HG03460 (cell line): Measurements from ENCODE around the gene SLC1A3.
A peak's percentile ranks its signal among the peaks of the same experiment; 100 is the strongest.

Experiments
- ATAC-seq: cut with Tn5 transposase; IDR thresholded peaks from one replicate; pipeline ENCODE4 v1.9.1; 2021; ENCODE audit not compliant: unreplicated experiment

SLC1A3 gene

DNA sequence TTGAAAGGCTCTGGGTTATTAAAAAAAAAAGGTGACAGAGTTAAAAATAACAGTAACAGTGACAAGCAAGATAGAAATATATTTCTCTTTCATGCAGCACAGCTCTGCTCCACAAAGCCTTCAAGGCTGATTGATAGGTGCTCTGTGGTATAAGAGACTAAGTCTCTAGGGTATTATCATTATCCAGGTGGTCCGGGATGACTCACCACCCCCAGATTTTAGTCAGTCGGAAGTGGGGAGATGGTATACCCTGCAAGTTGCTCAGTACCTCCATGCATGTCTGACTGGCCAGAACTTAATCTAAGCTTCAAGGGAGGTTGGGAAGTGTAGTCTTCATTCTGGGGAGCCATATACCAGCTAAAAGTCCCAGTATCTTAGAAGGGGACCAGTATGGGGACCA is 76.1 kb downstream of the SLC1A3 start:
- no peak for ATAC-seq

GRCh38 chr5:36683821-36684434 is 77.5 kb downstream of the SLC1A3 start:
- no peak for ATAC-seq

DNA sequence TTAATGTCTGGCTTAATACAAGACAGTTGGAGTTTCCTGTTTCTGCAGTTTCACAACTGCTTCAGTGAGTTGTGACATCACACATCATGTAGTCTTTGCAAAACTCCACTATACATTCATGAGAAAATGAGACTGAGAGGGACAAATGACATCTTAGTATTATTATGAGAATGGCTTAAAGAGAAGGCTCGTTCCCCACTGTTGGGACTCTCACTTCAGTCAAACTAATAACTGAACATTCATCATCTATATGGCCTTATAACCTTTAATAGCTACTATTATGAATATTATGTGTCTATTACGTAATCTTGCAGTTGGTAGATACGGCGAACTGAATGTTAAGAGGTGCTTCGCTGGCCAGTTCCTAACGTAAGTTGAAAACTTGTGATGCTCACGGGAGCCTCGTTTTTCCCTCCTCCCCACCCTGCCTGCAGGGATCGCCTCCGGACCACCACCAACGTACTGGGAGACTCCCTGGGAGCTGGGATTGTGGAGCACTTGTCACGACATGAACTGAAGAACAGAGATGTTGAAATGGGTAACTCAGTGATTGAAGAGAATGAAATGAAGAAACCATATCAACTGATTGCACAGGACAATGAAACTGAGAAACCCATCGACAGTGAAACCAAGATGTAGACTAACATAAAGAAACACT is 79.4 kb downstream of the SLC1A3 start:
- ATAC-seq = no peak

GRCh38 chr5:36686881-36687280 is 80.5 kb downstream of the SLC1A3 start:
- no peak for ATAC-seq

DNA sequence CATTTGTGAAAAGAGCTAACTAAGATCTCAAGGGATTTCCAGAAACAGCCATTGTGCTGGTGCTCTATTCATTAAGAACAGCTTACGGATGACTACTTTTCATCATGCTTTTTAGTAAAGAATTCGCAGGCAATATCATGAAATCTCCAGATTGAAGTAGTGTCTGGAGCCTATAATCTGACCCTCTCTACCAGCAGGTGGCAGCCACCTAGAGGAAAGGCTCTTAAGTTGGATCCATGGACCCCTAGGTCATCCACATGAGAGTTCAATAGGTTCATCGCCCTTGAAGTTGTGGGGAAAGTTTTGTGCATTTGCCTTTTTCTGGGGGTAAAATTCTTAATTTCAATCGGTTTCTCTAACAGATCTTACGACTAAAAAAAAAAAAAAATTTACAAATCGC is 82.3 kb downstream of the SLC1A3 start:
- no peak for ATAC-seq

GRCh38 chr5:36689225-36689624 is 82.8 kb downstream of the SLC1A3 start:
- ATAC-seq = no peak

GRCh38 chr5:36690041-36690961 is 83.9 kb downstream of the SLC1A3 start:
- ATAC-seq = peak; percentile 65

GRCh38 chr5:36691226-36691625 is 84.8 kb downstream of the SLC1A3 start:
- no peak for ATAC-seq

- no peak for ATAC-seq
Measured at GRCh38 chr5:36691696-36692371, 85.4 kb downstream of the SLC1A3 start.

- peak; percentile 67 for ATAC-seq
Measured at GRCh38 chr5:36692791-36693763, 86.7 kb downstream of the SLC1A3 start.

DNA sequence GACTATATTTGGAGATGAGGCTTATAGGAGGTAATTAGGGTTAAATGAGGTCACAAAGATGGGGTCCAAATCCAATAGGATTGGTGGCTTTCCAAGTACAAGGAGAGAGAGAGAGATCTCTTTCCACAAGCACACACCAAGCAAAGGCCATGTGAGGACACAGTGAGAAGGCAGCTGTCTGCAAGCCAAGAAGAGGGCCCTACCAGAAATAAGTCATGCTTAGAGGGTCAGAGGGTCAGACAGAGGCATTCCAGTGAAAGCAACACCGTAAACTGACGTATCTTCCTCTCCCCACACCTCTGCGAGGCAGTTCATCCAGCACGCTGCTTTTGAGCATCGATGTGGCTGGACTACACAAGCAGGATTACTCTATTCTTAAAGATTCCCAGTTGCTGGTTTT is 87.9 kb downstream of the SLC1A3 start:
- no peak for ATAC-seq

- peak; percentile 34 for ATAC-seq
Measured at GRCh38 chr5:36696059-36696673, 89.8 kb downstream of the SLC1A3 start.

- ATAC-seq = no peak
Measured at GRCh38 chr5:36698031-36698430, 91.6 kb downstream of the SLC1A3 start.

- ATAC-seq = peak; percentile 89
Measured at GRCh38 chr5:36701085-36701698, 94.8 kb downstream of the SLC1A3 start.

DNA sequence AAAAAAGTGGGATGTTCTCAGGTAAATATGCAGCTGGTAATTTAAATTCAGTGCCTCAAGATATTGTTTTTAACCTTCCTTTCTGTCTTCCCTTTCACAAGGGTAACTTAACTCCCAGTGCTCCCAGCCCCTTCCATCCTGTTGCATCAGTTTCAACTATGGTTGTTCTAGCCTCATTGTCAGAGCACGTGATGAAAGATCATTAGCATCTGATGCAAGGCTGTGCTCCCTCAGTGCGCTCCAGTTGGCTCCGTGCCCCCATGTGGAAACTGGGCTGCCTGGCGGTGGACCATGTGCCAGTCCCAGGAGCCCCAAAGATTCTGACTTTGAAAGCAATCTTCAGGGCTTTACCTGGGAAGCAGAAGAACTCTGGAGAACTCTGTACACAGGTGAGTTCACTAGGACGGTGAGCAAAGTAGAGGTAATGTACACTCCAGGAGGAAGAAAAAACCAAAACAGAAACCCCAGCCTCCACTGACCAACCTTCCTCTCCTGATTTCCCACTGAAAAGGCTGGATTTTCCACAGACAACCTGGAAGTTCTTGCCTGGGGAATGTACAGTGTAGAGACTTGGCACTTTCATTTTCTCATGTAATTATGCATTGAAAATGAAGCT is 96.9 kb downstream of the SLC1A3 start:
- no peak for ATAC-seq

GRCh38 chr5:36704131-36704530 is 97.7 kb downstream of the SLC1A3 start:
- ATAC-seq = no peak

DNA sequence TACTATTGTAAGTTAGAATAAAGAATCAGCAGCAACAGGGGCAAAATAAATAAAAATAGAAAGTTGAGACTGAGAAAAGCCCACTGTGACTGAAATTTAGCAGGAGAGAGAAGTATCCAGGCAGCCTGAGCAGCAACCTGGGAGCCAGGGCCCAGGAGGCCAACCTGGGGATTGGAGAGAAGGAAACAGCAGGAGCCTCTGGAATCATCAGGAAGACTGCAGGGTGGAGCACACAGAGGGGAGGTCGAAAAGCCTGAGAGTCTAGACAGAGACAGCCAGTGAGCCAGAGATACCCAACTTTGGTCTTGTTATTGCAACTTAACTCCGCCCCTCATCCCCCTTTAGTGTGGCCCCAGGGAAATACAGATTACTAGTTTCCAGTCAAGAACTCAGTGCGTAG is 98.6 kb downstream of the SLC1A3 start:
- no peak for ATAC-seq

GRCh38 chr5:36706662-36707061 is 100.3 kb downstream of the SLC1A3 start:
- no peak for ATAC-seq

DNA sequence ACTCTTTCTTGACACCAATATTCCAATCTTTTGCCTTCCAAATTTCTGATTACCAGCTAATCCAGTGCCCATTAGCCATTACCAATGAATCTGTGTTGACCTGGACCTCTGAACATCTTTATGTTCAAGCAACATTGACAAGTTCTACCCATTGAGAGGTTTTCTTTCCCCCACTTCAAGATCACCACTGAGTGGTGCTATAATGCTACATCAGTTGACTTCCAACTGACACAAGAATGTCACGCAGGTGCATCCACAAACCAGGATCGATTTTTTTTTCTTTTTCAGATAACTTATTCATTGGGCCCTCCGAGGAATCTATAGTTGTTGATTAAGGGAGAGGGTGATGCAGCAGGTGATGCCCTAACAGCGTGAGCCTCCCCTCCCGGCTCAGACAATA is 102.6 kb downstream of the SLC1A3 start:
- ATAC-seq = no peak
